PC-3 (cell line): Measurements from ENCODE around the gene KRTAP12-4. TPM values are rescaled to one million over a fixed set of nuclear protein-coding genes. Genes with fewer than 3 reads are reported as not detected.

Experiments
- ATAC-seq: fragments of 200-7000 bp; cut with Tn5 transposase; 2 replicates; pipeline ENCODE4 v1.9.1; 2020; ENCODE audit warnings: mild to moderate bottlenecking, moderate library complexity
- BruUV-seq: library from RNA; stranded (reverse); fragments of 400-500 nt; replicated peaks from 2 replicates; lab custom pipeline; 2021; lab: Mats Ljungman, UMichigan
- CTCF ChIA-PET: fragments of 300-600 bp; sonication (Branson Sonifier 250); formaldehyde crosslinking; loops from one replicate; lab custom pipeline; 2022; ENCODE audit warnings: antibody characterized with exemption; lab: Charles Lee
- POLR2A ChIA-PET: fragments of 300-600 bp; sonication (Branson Sonifier 250); formaldehyde crosslinking; loops from one replicate; lab custom pipeline; 2022; ENCODE audit warnings: antibody characterized with exemption; ENCODE audit not compliant: unreplicated experiment; lab: Charles Lee
- DNase-seq: peaks from one replicate; pipeline ENCODE4 v3.0.0-alpha.2; 2015
- H2AFZ ChIP-seq: fragments of 300-600 bp; sonication (generic); 2 replicates; pipeline ENCODE4 v1.6.0; 2016; ENCODE audit warnings: antibody characterized with exemption, low read length
- H3F3A ChIP-seq: fragments of 300-600 bp; sonication (generic); one replicate; pipeline ENCODE4 v1.6.0; 2017; ENCODE audit warnings: antibody characterized with exemption, low read length, control low read depth, mild to moderate bottlenecking; ENCODE audit not compliant: unreplicated experiment
- H3K27ac ChIP-seq: fragments of 300-600 bp; sonication (generic); 2 replicates; pipeline ENCODE4 v1.5.1; 2016; ENCODE audit warnings: mild to moderate bottlenecking, low read length
- H3K27me3 ChIP-seq: fragments of 300-600 bp; sonication (generic); 2 replicates; pipeline ENCODE4 v1.6.1; 2016; ENCODE audit warnings: low read length, mixed read lengths
- H3K36me3 ChIP-seq: fragments of 300-600 bp; sonication (generic); 2 replicates; pipeline ENCODE4 v1.6.1; 2016; ENCODE audit warnings: low read depth, mixed run types, low read length, mixed read lengths
- H3K4me1 ChIP-seq: fragments of 300-600 bp; sonication (generic); 2 replicates; pipeline ENCODE4 v1.5.1; 2016; ENCODE audit warnings: low read length; ENCODE audit not compliant: insufficient read depth
- H3K4me2 ChIP-seq: fragments of 300-600 bp; sonication (generic); 2 replicates; pipeline ENCODE4 v1.6.0; 2016; ENCODE audit warnings: low read length
- H3K4me3 ChIP-seq: fragments of 300-600 bp; sonication (generic); 2 replicates; pipeline ENCODE4 v1.5.1; 2016; ENCODE audit warnings: mild to moderate bottlenecking, low read length, mixed read lengths
- H3K79me2 ChIP-seq: fragments of 300-600 bp; sonication (generic); 2 replicates; pipeline ENCODE4 v1.6.1; 2017; ENCODE audit warnings: low read length, mixed read lengths
- H3K9ac ChIP-seq: fragments of 300-600 bp; sonication (generic); 2 replicates; pipeline ENCODE4 v1.6.0; 2016; ENCODE audit warnings: mild to moderate bottlenecking, low read length
- H3K9me2 ChIP-seq: fragments of 300-600 bp; sonication (generic); replicated peaks from 2 replicates; pipeline ENCODE4 v1.6.1; 2016; ENCODE audit warnings: mixed run types, low read length, mixed read lengths
- H3K9me3 ChIP-seq: fragments of 300-600 bp; sonication (generic); 2 replicates; pipeline ENCODE4 v1.6.1; 2016; ENCODE audit warnings: low read length, mixed read lengths
- H4K20me1 ChIP-seq: fragments of 300-600 bp; sonication (generic); 2 replicates; pipeline ENCODE4 v1.6.1; 2016; ENCODE audit warnings: low read length, mixed read lengths
- EZH2 ChIP-seq: fragments of 300-600 bp; sonication (generic); IDR thresholded peaks from one replicate; pipeline ENCODE4 v1.6.1; 2017; ENCODE audit warnings: antibody characterized with exemption, mild to moderate bottlenecking, low read length; ENCODE audit not compliant: unreplicated experiment
- EZH2phosphoT487 ChIP-seq: fragments of 300-600 bp; sonication (generic); IDR thresholded peaks from 2 replicates; pipeline ENCODE4 v1.6.1; 2018; ENCODE audit warnings: mild to moderate bottlenecking, antibody characterized with exemption, low read length, borderline replicate concordance
- intact Hi-C: fragments of 100-400 bp; cut with micrococcal nuclease; formaldehyde crosslinking; loops from 2 replicates; pipeline ENCODE4 v1.9.0; 2023
- total RNA-seq: library from RNA; depleted of rRNA; stranded (reverse); fragments of >200 nt; gene quantifications from 2 replicates; pipeline ENCODE4 v1.2.3, GENCODE V29; 2014
- TF ChIP-seq, protein P1 (sequence below): fragments of 300-600 bp; sonication (generic); conservative IDR thresholded peaks from 2 replicates; pipeline ENCODE4 v1.5.1; 2017; ENCODE audit warnings: antibody characterized with exemption, low read depth, mild to moderate bottlenecking, low read length

KRTAP12-4 gene
- total RNA-seq, 1 experiment from 2014 or later, result not detected

DNA sequence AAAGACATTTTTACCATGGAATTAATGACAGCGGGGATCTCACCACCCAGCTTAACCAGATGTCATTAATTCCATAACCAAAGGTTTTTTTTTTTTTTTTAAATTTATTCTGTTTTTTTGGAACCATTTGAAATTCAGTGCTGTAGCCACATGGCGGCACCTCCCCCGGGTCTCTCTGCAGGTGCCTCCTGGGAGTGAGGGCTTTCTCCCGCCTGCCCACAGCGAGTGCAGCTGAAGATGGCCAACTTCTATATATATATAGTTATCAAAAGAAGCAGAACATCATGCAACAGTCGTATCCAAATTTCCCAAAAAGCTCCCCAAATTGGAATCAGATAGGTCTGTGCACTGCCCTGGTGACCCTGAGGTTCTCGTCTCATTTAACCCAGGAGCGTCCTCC lies 39.0 kb downstream of the KRTAP12-4 start:
- no peak overlapping the region for H3K9ac ChIP-seq
- no peak overlapping the region for H2AFZ ChIP-seq
- H3K27ac ChIP-seq, result no peak overlapping the region
- TF ChIP-seq EZH2phosphoT487 (no peak), EZH2 (no peak)
- TF ChIP-seq, protein P1, sequence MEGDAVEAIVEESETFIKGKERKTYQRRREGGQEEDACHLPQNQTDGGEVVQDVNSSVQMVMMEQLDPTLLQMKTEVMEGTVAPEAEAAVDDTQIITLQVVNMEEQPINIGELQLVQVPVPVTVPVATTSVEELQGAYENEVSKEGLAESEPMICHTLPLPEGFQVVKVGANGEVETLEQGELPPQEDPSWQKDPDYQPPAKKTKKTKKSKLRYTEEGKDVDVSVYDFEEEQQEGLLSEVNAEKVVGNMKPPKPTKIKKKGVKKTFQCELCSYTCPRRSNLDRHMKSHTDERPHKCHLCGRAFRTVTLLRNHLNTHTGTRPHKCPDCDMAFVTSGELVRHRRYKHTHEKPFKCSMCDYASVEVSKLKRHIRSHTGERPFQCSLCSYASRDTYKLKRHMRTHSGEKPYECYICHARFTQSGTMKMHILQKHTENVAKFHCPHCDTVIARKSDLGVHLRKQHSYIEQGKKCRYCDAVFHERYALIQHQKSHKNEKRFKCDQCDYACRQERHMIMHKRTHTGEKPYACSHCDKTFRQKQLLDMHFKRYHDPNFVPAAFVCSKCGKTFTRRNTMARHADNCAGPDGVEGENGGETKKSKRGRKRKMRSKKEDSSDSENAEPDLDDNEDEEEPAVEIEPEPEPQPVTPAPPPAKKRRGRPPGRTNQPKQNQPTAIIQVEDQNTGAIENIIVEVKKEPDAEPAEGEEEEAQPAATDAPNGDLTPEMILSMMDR, result no peak
- intact Hi-C loops, result no loop called here
- H3K4me2 ChIP-seq, result no peak overlapping the region
- no TSS peak for BruUV-seq
- no peak overlapping the region for H3K4me3 ChIP-seq
- H3K9me3 ChIP-seq, result 0 out of 2 replicates have a peak, but pooled peaks cover 3% of the 10 kb centered on the region
- POLR2A ChIA-PET, result no interaction called here
- ATAC-seq (no peak), DNase-seq (no peak)
- no peaks in the 10 kb centered on the region for H4K20me1 ChIP-seq
- no peaks in the 10 kb centered on the region for H3K27me3 ChIP-seq
- no peaks in the 10 kb centered on the region for H3K36me3 ChIP-seq
- no peaks in the 10 kb centered on the region for H3K9me2 ChIP-seq
- H3F3A ChIP-seq, result no peaks in the 10 kb centered on the region
- CTCF ChIA-PET, result no interaction called here
- H3K79me2 ChIP-seq, result no peaks in the 10 kb centered on the region
- no peaks in the 10 kb centered on the region for H3K4me1 ChIP-seq

DNA sequence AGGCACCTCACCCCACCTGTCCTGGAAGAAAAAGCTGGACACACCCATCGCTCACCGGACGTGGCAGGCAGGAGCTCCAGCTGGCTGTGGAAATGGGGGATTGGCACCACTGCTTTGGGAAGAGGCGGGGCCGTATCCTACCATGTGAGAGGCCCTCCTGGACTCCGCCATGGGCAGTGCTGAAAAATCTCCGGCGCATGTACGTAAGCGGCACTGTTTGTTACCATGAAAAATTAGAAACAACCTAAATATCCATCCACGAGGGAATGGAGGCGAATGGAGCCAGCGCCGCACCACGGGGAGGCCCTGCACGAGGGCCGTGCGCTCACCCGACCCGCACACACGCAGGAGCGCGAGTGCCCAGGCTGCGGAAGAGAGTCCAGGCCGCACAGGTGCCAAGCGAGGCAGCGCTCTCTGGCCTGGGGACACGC lies 39.5 kb downstream of the KRTAP12-4 start:
- no peaks in the 10 kb centered on the region for H3F3A ChIP-seq
- no peaks in the 10 kb centered on the region for H4K20me1 ChIP-seq
- no peaks in the 10 kb centered on the region for H3K4me1 ChIP-seq
- BruUV-seq, result no TSS peak
- H3K36me3 ChIP-seq, result no peaks in the 10 kb centered on the region
- H3K9me2 ChIP-seq, result no peaks in the 10 kb centered on the region
- no peak overlapping the region for H3K4me3 ChIP-seq
- CTCF ChIA-PET, result no interaction called here
- no peak overlapping the region for H2AFZ ChIP-seq
- 0 out of 2 replicates have a peak, but pooled peaks cover 3% of the 10 kb centered on the region for H3K9me3 ChIP-seq
- POLR2A ChIA-PET, result no interaction called here
- H3K9ac ChIP-seq, result no peak overlapping the region
- intact Hi-C loops, result no loop called here
- no peaks in the 10 kb centered on the region for H3K27me3 ChIP-seq
- no peak for DNase-seq
- ATAC-seq, result no peak
- TF ChIP-seq EZH2, result no peak
- TF ChIP-seq, protein P1, result no peak
- TF ChIP-seq EZH2phosphoT487, result no peak
- H3K27ac ChIP-seq, result no peak overlapping the region
- H3K79me2 ChIP-seq, result no peaks in the 10 kb centered on the region
- H3K4me2 ChIP-seq, result no peak overlapping the region

DNA sequence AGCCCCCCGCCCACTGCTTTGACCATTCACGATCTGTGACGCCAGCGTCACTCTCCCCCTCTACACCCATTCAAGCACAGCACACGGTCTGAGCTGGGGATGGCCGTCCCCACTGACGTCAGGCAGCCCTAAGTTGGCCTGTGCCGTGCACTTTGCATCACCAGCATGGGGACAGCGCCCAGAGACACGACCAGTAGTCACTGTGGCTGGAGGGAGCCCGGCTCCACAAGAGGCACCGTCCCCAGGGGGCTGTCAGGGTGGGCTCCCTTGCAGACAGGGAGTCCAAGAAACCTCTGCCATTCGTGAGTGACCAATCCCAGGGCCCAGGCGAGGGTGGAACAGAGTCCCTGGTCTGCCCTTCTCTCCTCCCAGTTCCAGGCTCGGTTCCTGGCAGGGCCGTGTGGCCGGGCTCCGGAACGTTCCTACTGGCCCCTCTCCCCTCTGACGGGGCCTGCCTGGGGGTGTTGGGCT lies 40.3 kb downstream of the KRTAP12-4 start:
- Histone ChIP-seq H3K36me3 (no peaks in the 10 kb centered on the region), H3K9me3 (0 out of 2 replicates have a peak, but pooled peaks cover 3% of the 10 kb centered on the region), H3K9me2 (no peaks in the 10 kb centered on the region), H2AFZ (no peak overlapping the region), H3K27ac (no peak overlapping the region), H3K9ac (no peak overlapping the region), H3K4me1 (no peaks in the 10 kb centered on the region), H3K4me2 (no peak overlapping the region), H3K4me3 (no peak overlapping the region), H4K20me1 (no peaks in the 10 kb centered on the region), H3K79me2 (no peaks in the 10 kb centered on the region), H3K27me3 (no peaks in the 10 kb centered on the region), H3F3A (no peaks in the 10 kb centered on the region)
- no peak for DNase-seq
- BruUV-seq, result no TSS peak
- no peak for ATAC-seq
- POLR2A ChIA-PET, result no interaction called here
- TF ChIP-seq EZH2phosphoT487 (no peak), EZH2 (no peak)
- TF ChIP-seq, protein P1, result no peak
- CTCF ChIA-PET, result no interaction called here
- intact Hi-C loops, result no loop called here
